SH-SY5Y (cell line): ENCODE data around the gene UBXN2A.

Source experiments
- GATA2 ChIP-seq: IDR thresholded peaks from 2 replicates; pipeline ENCODE4 v1.6.1; 2011; ENCODE audit warnings: mild to moderate bottlenecking, low read depth, low read length
- GATA3 ChIP-seq: IDR thresholded peaks from 2 replicates; pipeline ENCODE4 v1.6.1; 2011; ENCODE audit warnings: low read depth, mild to moderate bottlenecking, low read length, moderate library complexity

DNA sequence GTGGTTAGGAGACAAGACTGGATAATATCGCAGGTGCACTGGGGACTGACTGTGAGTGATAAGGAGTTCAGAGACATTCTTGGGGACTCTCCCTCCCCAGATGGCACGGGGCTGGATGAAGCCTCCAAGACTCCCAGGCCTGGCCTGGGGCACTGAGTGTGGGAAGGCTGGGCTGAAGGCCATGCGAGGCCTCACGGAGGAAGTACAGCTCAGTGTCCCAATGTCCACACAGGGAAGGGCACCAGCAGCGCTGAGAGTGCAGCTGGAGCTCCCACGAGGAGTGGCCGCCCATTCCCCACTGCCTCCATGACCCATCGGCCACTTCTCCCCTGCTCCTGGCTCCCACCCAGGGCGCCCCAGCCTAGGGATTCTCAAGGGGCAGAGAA is 76.1 kb downstream of the UBXN2A start:
- TF ChIP-seq GATA3, result no peak
- TF ChIP-seq GATA2, result no peak
